Right lobe of liver (tissue), 4 donors: ENCODE measurements around the gene DEXI.

Experiments used
- POLR2A ChIP-seq: fragments of 450-650 bp; IDR thresholded peaks from one replicate; pipeline ENCODE4 v1.6.1; 2017; ENCODE audit warnings: antibody characterized with exemption, mild to moderate bottlenecking
- TF ChIP-seq, protein P1 (sequence below), 4 donors: fragments of 200-600 bp in 3 of 4; fragments of 450-650 bp in 1 of 4; IDR thresholded peaks; one replicate each; pipeline versions ENCODE4 v1.5.1 to v1.8.0; 2016 to 2022; ENCODE audit warnings: antibody characterized with exemption in 4 of 4, mild to moderate bottlenecking in 2 of 4
- donor health status: DM: no; HTN: no; CAD: no.
- donor health status: DM: no; HTN: no; CAD: no.
- donor health status: DM: no; HTN: yes; CAD: no.

DNA sequence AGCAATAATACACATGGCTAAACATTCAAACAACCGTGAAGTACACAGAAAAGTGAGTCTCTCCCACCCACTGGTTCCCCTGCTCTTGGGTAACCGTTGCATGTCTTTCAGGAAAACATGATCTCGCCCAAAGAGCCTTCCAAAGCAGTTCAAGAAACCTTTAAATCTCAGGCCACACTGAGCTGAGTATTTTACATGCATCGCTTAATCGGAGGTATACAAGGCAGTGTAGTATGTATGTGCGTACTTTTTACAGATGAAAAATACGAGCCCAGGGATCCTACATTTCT, 741 bp upstream of the DEXI start:
- TF ChIP-seq, protein P1, sequence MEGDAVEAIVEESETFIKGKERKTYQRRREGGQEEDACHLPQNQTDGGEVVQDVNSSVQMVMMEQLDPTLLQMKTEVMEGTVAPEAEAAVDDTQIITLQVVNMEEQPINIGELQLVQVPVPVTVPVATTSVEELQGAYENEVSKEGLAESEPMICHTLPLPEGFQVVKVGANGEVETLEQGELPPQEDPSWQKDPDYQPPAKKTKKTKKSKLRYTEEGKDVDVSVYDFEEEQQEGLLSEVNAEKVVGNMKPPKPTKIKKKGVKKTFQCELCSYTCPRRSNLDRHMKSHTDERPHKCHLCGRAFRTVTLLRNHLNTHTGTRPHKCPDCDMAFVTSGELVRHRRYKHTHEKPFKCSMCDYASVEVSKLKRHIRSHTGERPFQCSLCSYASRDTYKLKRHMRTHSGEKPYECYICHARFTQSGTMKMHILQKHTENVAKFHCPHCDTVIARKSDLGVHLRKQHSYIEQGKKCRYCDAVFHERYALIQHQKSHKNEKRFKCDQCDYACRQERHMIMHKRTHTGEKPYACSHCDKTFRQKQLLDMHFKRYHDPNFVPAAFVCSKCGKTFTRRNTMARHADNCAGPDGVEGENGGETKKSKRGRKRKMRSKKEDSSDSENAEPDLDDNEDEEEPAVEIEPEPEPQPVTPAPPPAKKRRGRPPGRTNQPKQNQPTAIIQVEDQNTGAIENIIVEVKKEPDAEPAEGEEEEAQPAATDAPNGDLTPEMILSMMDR (IDR thresholded peaks at IDR 0.05), result no peak
- no peak for TF ChIP-seq POLR2A
